ENCODE measurements around the gene EXOC3.

Gene EXOC3

GRCh38 chr5:509611-510185 is 66.7 kb downstream of the EXOC3 start:
- H3K4me1 Mint-ChIP-seq (ENCODE audit: low read depth), result no peaks in the 10 kb centered on the region
- H3K9me3 Mint-ChIP-seq, result no peaks in the 10 kb centered on the region
- H3K36me3 Mint-ChIP-seq (ENCODE audit: low read depth), result no peaks in the 10 kb centered on the region
- peaks cover 3% of the 10 kb centered on the region for H3K27me3 Mint-ChIP-seq
- H3K4me3 Mint-ChIP-seq, result no peak overlapping the region
- no peak overlapping the region for H3K27ac Mint-ChIP-seq

DNA sequence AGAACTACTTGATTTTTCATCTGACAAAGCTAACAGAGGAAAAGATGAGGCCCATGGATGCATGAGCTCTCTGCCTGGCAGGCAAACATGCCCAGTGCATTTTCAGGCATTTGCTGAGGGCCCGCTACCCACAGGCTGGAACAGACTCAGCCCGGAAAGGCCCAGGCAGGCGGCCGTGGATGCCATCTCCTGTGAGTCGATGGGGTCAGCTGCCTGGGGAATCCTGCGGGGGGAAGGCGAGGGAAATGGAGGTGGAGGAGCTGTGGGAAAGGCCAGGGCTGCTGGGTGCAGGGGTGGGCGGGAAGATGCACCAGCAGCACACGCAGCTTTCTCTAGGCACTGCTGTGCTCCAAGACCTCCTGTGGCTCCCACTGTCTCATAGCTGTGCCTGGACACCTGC is 67.5 kb downstream of the EXOC3 start:
- Mint-ChIP-seq H3K4me1 (ENCODE audit: low read depth) (no peaks in the 10 kb centered on the region), H3K9me3 (no peaks in the 10 kb centered on the region), H3K27ac (no peak overlapping the region), H3K4me3 (no peak overlapping the region), H3K27me3 (peaks cover 6% of the 10 kb centered on the region), H3K36me3 (ENCODE audit: low read depth) (no peaks in the 10 kb centered on the region)

- H3K4me1 Mint-ChIP-seq (ENCODE audit: low read depth), result no peaks in the 10 kb centered on the region
- H3K27ac Mint-ChIP-seq, result no peak overlapping the region
- no peaks in the 10 kb centered on the region for H3K9me3 Mint-ChIP-seq
- peaks cover 9% of the 10 kb centered on the region for H3K27me3 Mint-ChIP-seq
- H3K4me3 Mint-ChIP-seq, result no peak overlapping the region
- H3K36me3 Mint-ChIP-seq (ENCODE audit: low read depth), result no peaks in the 10 kb centered on the region
These were observed 68.5 kb downstream of the EXOC3 start for GRCh38 chr5:511476-511875.

DNA sequence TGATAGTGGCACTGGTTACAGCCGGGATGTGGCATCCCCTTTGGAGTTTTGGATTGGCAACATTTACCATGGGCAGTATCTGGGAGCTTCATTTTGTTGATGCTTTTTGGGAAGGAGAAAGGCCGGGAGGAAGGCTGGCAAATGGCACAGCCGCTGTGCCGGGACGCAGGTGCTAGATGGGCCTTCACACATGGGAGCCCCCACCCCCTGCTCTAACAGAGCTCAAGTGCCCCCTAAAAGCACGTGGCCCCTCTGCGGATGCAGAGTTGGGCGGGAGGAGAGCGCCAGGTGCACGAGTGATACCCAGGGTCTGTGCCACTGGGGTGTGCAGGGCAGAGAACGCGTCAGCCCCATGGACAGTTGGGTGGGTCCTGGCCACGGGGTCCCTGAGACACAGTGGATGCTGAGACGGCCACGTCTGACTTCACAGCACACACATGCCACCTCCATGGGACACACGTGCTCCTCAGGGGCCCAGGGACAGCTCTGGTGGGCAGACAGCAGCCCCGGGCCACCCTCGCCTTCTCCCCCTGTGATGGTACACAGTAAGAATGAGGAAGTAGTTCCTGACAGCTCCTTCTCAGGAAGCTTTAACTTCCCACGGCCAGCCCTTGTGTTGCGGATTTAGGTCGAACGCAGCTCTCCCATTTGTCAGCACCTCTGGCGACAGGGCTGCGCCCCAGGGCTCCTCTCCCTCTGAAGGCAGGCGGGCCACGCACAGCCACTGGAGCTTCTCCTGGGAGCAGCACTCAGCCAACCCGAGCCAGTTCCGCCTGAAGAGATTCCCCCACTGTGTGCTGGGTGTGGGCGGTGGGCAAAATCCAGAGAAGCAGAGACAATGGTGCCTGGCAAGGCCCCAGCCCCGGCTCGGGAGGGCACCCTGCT is 70.5 kb downstream of the EXOC3 start:
- Mint-ChIP-seq H3K27me3 (peaks cover 21% of the 10 kb centered on the region), H3K4me3 (no peak overlapping the region)

GRCh38 chr5:514101-514485 is 71.1 kb downstream of the EXOC3 start:
- no peak overlapping the region for H3K4me3 Mint-ChIP-seq
- no peaks in the 10 kb centered on the region for H3K4me1 Mint-ChIP-seq (ENCODE audit: low read depth)
- no peaks in the 10 kb centered on the region for H3K36me3 Mint-ChIP-seq (ENCODE audit: low read depth)
- no peaks in the 10 kb centered on the region for H3K9me3 Mint-ChIP-seq
- peaks cover 21% of the 10 kb centered on the region for H3K27me3 Mint-ChIP-seq
- no peak overlapping the region for H3K27ac Mint-ChIP-seq

More for the DNA sequence above, 70.5 kb downstream of the EXOC3 start:
- no peaks in the 10 kb centered on the region for H3K36me3 Mint-ChIP-seq (ENCODE audit: low read depth)
- no peaks in the 10 kb centered on the region for H3K9me3 Mint-ChIP-seq
- H3K4me1 Mint-ChIP-seq (ENCODE audit: low read depth), result no peaks in the 10 kb centered on the region
- no peak overlapping the region for H3K27ac Mint-ChIP-seq

- Mint-ChIP-seq H3K27ac (no peak overlapping the region), H3K27me3 (peaks cover 21% of the 10 kb centered on the region)
These were observed 71.7 kb downstream of the EXOC3 start for GRCh38 chr5:514673-515072.

DNA sequence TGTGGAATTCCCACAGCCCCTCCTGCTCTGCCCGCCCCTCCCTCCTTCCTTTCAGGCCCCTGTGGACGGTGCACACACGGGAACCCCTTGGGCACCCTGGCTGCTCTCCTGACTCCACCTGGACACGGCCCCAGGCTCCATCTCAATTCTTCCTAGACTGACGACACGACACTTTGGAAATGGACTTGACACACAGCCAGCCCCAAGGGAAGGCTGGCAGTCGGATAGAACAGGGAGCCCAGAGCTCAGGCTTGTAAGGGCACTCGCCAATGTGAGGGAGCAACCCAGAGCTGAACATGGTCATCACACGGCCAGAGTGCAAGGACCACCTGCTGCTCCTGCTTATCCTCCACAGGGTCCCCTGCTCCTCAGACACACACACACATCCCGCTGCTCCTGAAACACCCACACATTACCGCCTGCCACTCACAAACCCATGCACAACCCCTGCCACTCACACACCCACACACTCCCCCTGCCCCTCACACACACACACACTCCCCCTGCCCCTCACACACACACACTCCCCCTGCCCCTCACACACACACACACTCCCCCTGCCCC is 72.4 kb downstream of the EXOC3 start:
- H3K4me3 Mint-ChIP-seq, result no peak overlapping the region
- no peak overlapping the region for H3K27ac Mint-ChIP-seq
- no peaks in the 10 kb centered on the region for H3K4me1 Mint-ChIP-seq (ENCODE audit: low read depth)
- no peaks in the 10 kb centered on the region for H3K36me3 Mint-ChIP-seq (ENCODE audit: low read depth)
- no peaks in the 10 kb centered on the region for H3K9me3 Mint-ChIP-seq
- H3K27me3 Mint-ChIP-seq, result peaks cover 21% of the 10 kb centered on the region

More at GRCh38 chr5:514673-515072, 71.7 kb downstream of the EXOC3 start:
- Mint-ChIP-seq H3K4me3 (no peak overlapping the region), H3K9me3 (no peaks in the 10 kb centered on the region), H3K36me3 (ENCODE audit: low read depth) (no peaks in the 10 kb centered on the region), H3K4me1 (ENCODE audit: low read depth) (no peaks in the 10 kb centered on the region)

- Mint-ChIP-seq H3K4me1 (ENCODE audit: low read depth) (no peaks in the 10 kb centered on the region), H3K4me3 (no peak overlapping the region), H3K9me3 (no peaks in the 10 kb centered on the region), H3K36me3 (ENCODE audit: low read depth) (no peaks in the 10 kb centered on the region), H3K27ac (no peak overlapping the region), H3K27me3 (peaks cover 25% of the 10 kb centered on the region)
These were observed 73.5 kb downstream of the EXOC3 start for GRCh38 chr5:516338-516925.

Data from stimulated activated naive CD8-positive, alpha-beta T cell treated with anti-CD3 and anti-CD28 coated beads, Interleukin-15, Interleukin-2, amounts not matched to agents 100 ng/mL and 50 ng/mL, for 24 hours (primary cell).